Loucy (cell line): ENCODE results near the gene FETUB.

ENCODE experiments used
- CTCF ChIP-seq: fragments of 200-600 bp; sonication (generic); conservative IDR thresholded peaks from 2 replicates; pipeline ENCODE4 v1.5.1; 2014; ENCODE audit warnings: mild to moderate bottlenecking, antibody characterized with exemption, low read length
- EZH2phosphoT487 ChIP-seq: fragments of 200-600 bp; IDR thresholded peaks from 2 replicates; pipeline ENCODE4 v1.6.1; 2018; ENCODE audit warnings: antibody characterized with exemption, mild to moderate bottlenecking, moderate library complexity, borderline replicate concordance

- no peak for TF ChIP-seq CTCF
- TF ChIP-seq EZH2phosphoT487: no peak
Measured at GRCh38 chr3:186678604-186679003, 38.4 kb downstream of the FETUB start.
